Skeletal muscle satellite cell (primary cell): ENCODE measurements around the gene FOXL2NB.

ENCODE experiments used
- H3K27me3 ChIP-seq: 2 replicates; pipeline ENCODE4 v1.7.0; 2013; ENCODE audit warnings: low read length; ENCODE audit not compliant: control insufficient read depth, insufficient read depth
- H3K36me3 ChIP-seq: 2 replicates; pipeline ENCODE4 v1.7.0; 2013; ENCODE audit warnings: mild to moderate bottlenecking, control low read depth, low read length; ENCODE audit not compliant: insufficient read depth
- H3K4me1 ChIP-seq: 2 replicates; pipeline ENCODE4 v1.7.0; 2013; ENCODE audit warnings: low read length; ENCODE audit not compliant: control insufficient read depth, insufficient read depth
- H3K4me2 ChIP-seq: 2 replicates; pipeline ENCODE4 v1.7.0; 2013; ENCODE audit warnings: mild to moderate bottlenecking, low read length
- H3K4me3 ChIP-seq: 2 replicates; pipeline ENCODE4 v1.7.0; 2013; ENCODE audit warnings: low read length
- H3K9ac ChIP-seq: 2 replicates; pipeline ENCODE4 v1.7.0; 2013; ENCODE audit warnings: mild to moderate bottlenecking, low read depth, low read length, moderate library complexity
- H3K9me3 ChIP-seq: replicated peaks from 2 replicates; pipeline ENCODE4 v1.7.0; 2013; ENCODE audit warnings: mild to moderate bottlenecking, control low read depth, low read length

FOXL2NB gene

DNA sequence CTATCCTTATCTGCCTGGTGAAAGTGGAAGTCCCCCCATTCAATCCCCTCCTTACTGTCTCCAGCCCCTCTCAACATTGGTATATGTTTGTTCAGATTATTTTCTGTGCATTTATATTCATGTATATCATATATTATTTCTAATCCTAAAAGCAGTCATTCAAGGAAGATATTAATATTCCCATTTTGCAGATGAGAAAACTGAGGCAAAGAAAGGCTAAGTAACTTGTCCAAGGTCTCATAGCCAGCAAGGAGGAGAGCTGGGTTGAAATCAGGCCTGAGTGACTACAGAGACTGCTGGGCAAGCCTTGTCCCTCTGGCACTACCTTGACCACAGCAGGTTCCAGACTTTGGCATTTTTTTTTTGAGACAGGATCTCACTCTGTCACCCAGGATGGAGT lies 29.0 kb downstream of the FOXL2NB start:
- Histone ChIP-seq H3K9ac (no peak overlapping the region), H3K36me3 (no peaks in the 10 kb centered on the region), H3K4me3 (no peak overlapping the region), H3K4me1 (no peaks in the 10 kb centered on the region), H3K27me3 (peaks cover 24% of the 10 kb centered on the region), H3K9me3 (no peaks in the 10 kb centered on the region), H3K4me2 (no peak overlapping the region)

DNA sequence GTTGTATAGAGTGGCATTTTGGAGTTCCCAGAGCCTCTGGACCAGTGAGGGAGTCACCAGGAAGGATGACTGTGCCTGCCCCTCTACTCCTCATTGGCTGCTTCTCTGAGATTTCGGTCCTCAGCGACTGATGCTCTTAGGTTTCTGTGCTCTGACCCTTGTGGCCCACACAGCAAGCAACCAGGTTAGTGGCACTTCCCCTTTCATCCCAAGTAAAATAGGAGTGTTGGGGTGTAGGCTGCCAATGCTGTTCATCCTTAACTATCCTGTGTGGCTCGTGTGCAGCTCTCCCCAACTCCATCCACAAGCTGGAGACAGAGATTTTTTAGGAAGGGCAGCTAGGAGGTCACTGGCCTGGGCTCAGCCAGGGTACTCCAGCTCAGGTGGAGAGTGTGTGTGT lies 37.8 kb downstream of the FOXL2NB start:
- Histone ChIP-seq H3K36me3 (no peaks in the 10 kb centered on the region), H3K4me1 (no peaks in the 10 kb centered on the region), H3K27me3 (peaks cover 39% of the 10 kb centered on the region), H3K9me3 (no peaks in the 10 kb centered on the region), H3K9ac (no peak overlapping the region), H3K4me3 (no peak overlapping the region), H3K4me2 (no peak overlapping the region)

DNA sequence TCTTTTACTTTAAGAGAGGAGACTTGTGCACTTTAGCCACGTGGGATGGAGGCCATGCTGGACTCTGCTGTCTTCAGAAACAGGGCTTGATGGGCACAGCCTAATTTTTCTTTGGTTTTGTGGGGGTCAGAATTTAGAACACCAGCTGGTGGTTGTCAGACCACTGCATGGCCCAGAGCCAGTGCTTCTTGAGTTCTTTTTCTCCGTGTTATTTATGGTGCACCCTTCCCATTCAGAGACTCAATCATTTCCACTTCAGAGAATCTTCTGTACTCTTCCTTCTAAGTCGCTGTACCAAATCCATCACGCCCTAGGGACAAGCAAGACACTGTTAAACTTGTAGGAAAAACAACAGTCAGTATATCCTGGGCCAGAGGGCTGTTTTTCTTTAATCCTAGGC lies 38.9 kb downstream of the FOXL2NB start:
- H3K27me3 ChIP-seq, result peaks cover 30% of the 10 kb centered on the region
- H3K36me3 ChIP-seq, result no peaks in the 10 kb centered on the region

DNA sequence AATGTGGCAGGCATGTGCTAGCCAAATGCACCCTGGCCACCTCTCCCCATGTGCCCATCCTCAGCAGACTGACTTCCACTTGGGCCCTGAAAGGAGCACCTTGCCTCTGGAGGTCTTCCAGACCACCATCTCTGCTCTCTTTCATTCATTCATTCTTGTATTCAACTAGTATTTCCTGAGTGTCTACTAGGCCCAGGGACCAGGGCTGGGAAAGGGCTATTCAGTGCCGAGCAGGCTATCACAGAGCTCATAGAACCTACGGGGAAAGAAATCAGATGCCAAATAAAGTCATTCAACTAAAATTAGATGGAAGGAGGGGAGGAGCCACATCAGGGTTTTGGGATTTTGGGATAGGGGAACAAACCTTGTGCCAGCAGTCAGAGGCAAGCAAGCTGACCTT lies 40.2 kb downstream of the FOXL2NB start:
- Histone ChIP-seq H3K9ac (no peak overlapping the region), H3K4me2 (no peak overlapping the region), H3K4me3 (no peak overlapping the region), H3K4me1 (no peaks in the 10 kb centered on the region), H3K27me3 (peaks cover 18% of the 10 kb centered on the region), H3K36me3 (no peaks in the 10 kb centered on the region), H3K9me3 (no peaks in the 10 kb centered on the region)

More for the DNA sequence above, 38.9 kb downstream of the FOXL2NB start:
- Histone ChIP-seq H3K9ac (no peak overlapping the region), H3K4me3 (no peak overlapping the region), H3K4me2 (no peak overlapping the region), H3K9me3 (no peaks in the 10 kb centered on the region), H3K4me1 (no peaks in the 10 kb centered on the region)

DNA sequence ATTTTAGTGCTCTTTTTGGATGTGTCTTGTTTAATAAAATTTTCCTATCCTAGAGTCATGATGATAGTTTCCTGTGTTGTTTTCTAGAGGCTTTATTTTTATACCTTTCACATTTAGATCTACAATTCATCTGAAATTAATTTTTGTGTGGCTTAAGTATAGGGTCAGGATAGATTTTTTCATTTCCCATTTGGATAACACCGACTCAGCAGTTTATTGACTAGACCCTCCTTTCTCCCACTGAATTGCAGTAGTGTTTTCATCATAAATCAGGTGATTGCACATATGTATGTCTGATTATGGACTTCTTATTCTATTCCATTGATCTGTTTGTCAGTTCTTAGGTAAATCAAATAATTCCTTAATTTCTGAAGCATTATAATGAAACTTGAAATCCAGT lies 48.7 kb downstream of the FOXL2NB start:
- Histone ChIP-seq H3K4me3 (no peak overlapping the region), H3K4me1 (no peaks in the 10 kb centered on the region), H3K36me3 (no peaks in the 10 kb centered on the region), H3K9me3 (no peaks in the 10 kb centered on the region), H3K27me3 (peaks cover 20% of the 10 kb centered on the region), H3K4me2 (no peak overlapping the region), H3K9ac (no peak overlapping the region)
